WERI-Rb-1 (cell line): ENCODE results near the gene TUBB4A.

ENCODE experiments used
- DNase-seq: peaks from one replicate; pipeline ENCODE4 v3.0.0-alpha.2; 2020
- H3K27ac ChIP-seq: fragments of 250-450 bp; sonication (Bioruptor Pico); 2 replicates; pipeline ENCODE4 v1.5.1; 2020; ENCODE audit warnings: mild to moderate bottlenecking, moderate library complexity
- H3K27me3 ChIP-seq: fragments of 250-450 bp; sonication (Bioruptor Pico); 2 replicates; pipeline ENCODE4 v1.5.1; 2021; ENCODE audit warnings: mild to moderate bottlenecking, low read depth, moderate library complexity; ENCODE audit not compliant: insufficient read depth, severe bottlenecking
- H3K36me3 ChIP-seq: fragments of 250-450 bp; sonication (Bioruptor Pico); 2 replicates; pipeline ENCODE4 v1.5.1; 2020; ENCODE audit warnings: mild to moderate bottlenecking, moderate library complexity
- H3K4me3 ChIP-seq: 2 replicates; pipeline ENCODE4 v1.5.1; 2011; ENCODE audit warnings: low read depth, mild to moderate bottlenecking, control low read depth, low read length
- H3K9me3 ChIP-seq: fragments of 250-450 bp; sonication (Bioruptor Pico); 2 replicates; pipeline ENCODE4 v1.5.1; 2021; ENCODE audit warnings: mild to moderate bottlenecking, moderate library complexity; ENCODE audit not compliant: severe bottlenecking
- CTCF ChIP-seq: IDR thresholded peaks from 2 replicates; pipeline ENCODE4 v1.5.1; 2011; ENCODE audit warnings: low read depth, mild to moderate bottlenecking, control low read depth, inconsistent platforms, low read length

The TUBB4A gene

GRCh38 chr19:6478815-6479214 is 23.3 kb downstream of the TUBB4A start:
- no peak for DNase-seq
- no peak for TF ChIP-seq CTCF
- Histone ChIP-seq H3K4me3 (no peak overlapping the region), H3K9me3 (no peaks in the 10 kb centered on the region), H3K27ac (no peak overlapping the region), H3K27me3 (no peaks in the 10 kb centered on the region), H3K36me3 (no peaks in the 10 kb centered on the region)

- H3K27ac ChIP-seq: no peak overlapping the region
- H3K36me3 ChIP-seq: no peaks in the 10 kb centered on the region
- TF ChIP-seq CTCF: no peak
- DNase-seq: no peak
- H3K27me3 ChIP-seq: no peaks in the 10 kb centered on the region
- H3K9me3 ChIP-seq: no peaks in the 10 kb centered on the region
- no peak overlapping the region for H3K4me3 ChIP-seq
Observed at GRCh38 chr19:6476896-6477431, 25.1 kb downstream of the TUBB4A start.

GRCh38 chr19:6476155-6476895 is 25.8 kb downstream of the TUBB4A start:
- DNase-seq: no peak
- Histone ChIP-seq H3K4me3 (no peak overlapping the region), H3K36me3 (no peaks in the 10 kb centered on the region), H3K27me3 (no peaks in the 10 kb centered on the region), H3K27ac (no peak overlapping the region), H3K9me3 (no peaks in the 10 kb centered on the region)
- no peak for TF ChIP-seq CTCF

GRCh38 chr19:6475321-6476108 is 26.6 kb downstream of the TUBB4A start:
- no peak for TF ChIP-seq CTCF
- H3K4me3 ChIP-seq: no peak overlapping the region
- DNase-seq: no peak
- no peaks in the 10 kb centered on the region for H3K27me3 ChIP-seq
- H3K9me3 ChIP-seq: no peaks in the 10 kb centered on the region
- H3K36me3 ChIP-seq: no peaks in the 10 kb centered on the region
- no peak overlapping the region for H3K27ac ChIP-seq

- no peak for DNase-seq
- Histone ChIP-seq H3K27ac (no peak overlapping the region), H3K9me3 (no peaks in the 10 kb centered on the region), H3K27me3 (no peaks in the 10 kb centered on the region), H3K36me3 (no peaks in the 10 kb centered on the region), H3K4me3 (no peak overlapping the region)
- no peak for TF ChIP-seq CTCF
Observed at GRCh38 chr19:6473647-6474046, 28.5 kb downstream of the TUBB4A start.
